HG03066 (cell line): ENCODE data around the gene KRTAP2-4.
"Not testable (repeated sequence)": the region's sequence is repeated elsewhere in the genome, so short reads cannot be mapped to it uniquely, and the experiment has no call there.

Experiments used
- ATAC-seq: cut with Tn5 transposase; IDR thresholded peaks from one replicate; pipeline ENCODE4 v1.9.1; 2021; ENCODE audit warnings: low read depth; ENCODE audit not compliant: unreplicated experiment

The KRTAP2-4 gene

GRCh38 chr17:41040783-41041571 is 24.7 kb downstream of the KRTAP2-4 start, which contains the start of gene KRTAP1-1:
KRTAP1-1 (minus strand) TSS chr17:41041450; CDS start chr17:41041397, 53 bp downstream.
- ATAC-seq = not testable (repeated sequence)

- ATAC-seq = no peak
Observed at GRCh38 chr17:41037853-41038350, 27.8 kb downstream of the KRTAP2-4 start.

- not testable (repeated sequence) for ATAC-seq
Observed at GRCh38 chr17:41034346-41034935, 31.2 kb downstream of the KRTAP2-4 start, which contains the start of gene KRTAP1-3. KRTAP1-3 (minus strand) TSS chr17:41034874; CDS start chr17:41034821, 53 bp downstream.

- ATAC-seq = no peak
Observed at GRCh38 chr17:41029633-41030245, 35.9 kb downstream of the KRTAP2-4 start, which contains the start of gene KRTAP1-4. KRTAP1-4 (minus strand) TSS chr17:41030195; CDS start chr17:41030078, 117 bp downstream.

- no peak for ATAC-seq
Observed at GRCh38 chr17:41026715-41027471, 38.8 kb downstream of the KRTAP2-4 start, which contains the start of gene KRTAP1-5. KRTAP1-5 (minus strand) TSS chr17:41027208; CDS start chr17:41027155, 53 bp downstream.

- ATAC-seq = no peak
Observed at GRCh38 chr17:41024697-41025096, 41.0 kb downstream of the KRTAP2-4 start.

GRCh38 chr17:41020336-41020735 is 45.3 kb downstream of the KRTAP2-4 start:
- ATAC-seq = no peak

GRCh38 chr17:41019415-41019814 is 46.3 kb downstream of the KRTAP2-4 start:
- ATAC-seq = no peak

- ATAC-seq = no peak
Observed at GRCh38 chr17:41018541-41018940, 47.1 kb downstream of the KRTAP2-4 start.

- ATAC-seq = no peak
Observed at GRCh38 chr17:41016578-41017215, 49.0 kb downstream of the KRTAP2-4 start.

GRCh38 chr17:41015454-41015853 is 50.2 kb downstream of the KRTAP2-4 start:
- ATAC-seq = no peak
